GM23248 (cell line): ENCODE data around the gene TKT. TPM values are rescaled to one million over a fixed set of nuclear protein-coding genes. Genes with fewer than 3 reads are reported as not detected.

Source experiments
- DNase-seq: peaks from one replicate; pipeline ENCODE4 v3.0.0-alpha.2; 2015
- H2AFZ ChIP-seq: fragments of 200-600 bp; sonication (generic); 2 replicates; pipeline ENCODE4 v1.6.1; 2016; ENCODE audit warnings: antibody characterized with exemption
- H3F3A ChIP-seq: fragments of 200-600 bp; sonication (generic); 2 replicates; pipeline ENCODE4 v1.6.1; 2016; ENCODE audit warnings: mild to moderate bottlenecking, antibody characterized with exemption, mixed run types; ENCODE audit not compliant: insufficient read depth
- H3K27ac ChIP-seq: fragments of 200-600 bp; sonication (generic); 2 replicates; pipeline ENCODE4 v1.5.1; 2016; ENCODE audit warnings: mild to moderate bottlenecking
- H3K27me3 ChIP-seq: fragments of 200-600 bp; sonication (generic); replicated peaks from 2 replicates; pipeline ENCODE4 v1.6.1; 2016; ENCODE audit warnings: mild to moderate bottlenecking; ENCODE audit not compliant: insufficient read depth
- H3K36me3 ChIP-seq: fragments of 200-600 bp; sonication (generic); 2 replicates; pipeline ENCODE4 v1.6.1; 2016; ENCODE audit warnings: low read depth, mild to moderate bottlenecking
- H3K4me1 ChIP-seq: fragments of 200-600 bp; sonication (generic); 2 replicates; pipeline ENCODE4 v1.6.1; 2016; ENCODE audit warnings: mild to moderate bottlenecking; ENCODE audit not compliant: insufficient read depth
- H3K4me2 ChIP-seq: fragments of 200-600 bp; sonication (generic); one replicate; pipeline ENCODE4 v1.6.1; 2016; ENCODE audit warnings: mild to moderate bottlenecking; ENCODE audit not compliant: unreplicated experiment
- H3K4me3 ChIP-seq: fragments of 200-600 bp; sonication (generic); 2 replicates; pipeline ENCODE4 v1.5.1; 2016; ENCODE audit warnings: mild to moderate bottlenecking
- H3K79me2 ChIP-seq: fragments of 200-600 bp; sonication (generic); 2 replicates; pipeline ENCODE4 v1.6.1; 2016; ENCODE audit warnings: mild to moderate bottlenecking; ENCODE audit not compliant: insufficient read depth
- H3K9ac ChIP-seq: fragments of 200-600 bp; sonication (generic); 2 replicates; pipeline ENCODE4 v1.6.1; 2016; ENCODE audit warnings: mild to moderate bottlenecking
- H3K9me2 ChIP-seq: fragments of 200-600 bp; sonication (generic); 2 replicates; pipeline ENCODE4 v1.6.1; 2016; ENCODE audit warnings: mixed run types, mild to moderate bottlenecking, moderate library complexity; ENCODE audit not compliant: insufficient read depth
- H3K9me3 ChIP-seq: fragments of 200-600 bp; sonication (generic); one replicate; pipeline ENCODE4 v1.6.1; 2017; ENCODE audit warnings: low read depth
- H4K20me1 ChIP-seq: fragments of 200-600 bp; sonication (generic); 2 replicates; pipeline ENCODE4 v1.6.0; 2016; ENCODE audit not compliant: insufficient read depth
- EZH2 ChIP-seq: fragments of 200-600 bp; sonication (generic); IDR thresholded peaks from 2 replicates; pipeline ENCODE4 v1.6.1; 2018; ENCODE audit warnings: antibody characterized with exemption, mild to moderate bottlenecking; ENCODE audit not compliant: insufficient read depth, poor library complexity, severe bottlenecking
- EZH2phosphoT487 ChIP-seq: fragments of 200-600 bp; sonication (generic); IDR thresholded peaks from 2 replicates; pipeline ENCODE4 v1.6.1; 2018; ENCODE audit warnings: antibody characterized with exemption, moderate library complexity, mild to moderate bottlenecking, low read depth; ENCODE audit not compliant: insufficient read depth
- WGBS, 2 experiments: methylation state at CpG; one replicate each; pipeline ENCODE4 v1.1.6; 2015 to 2017; ENCODE audit warnings: low lambda C conversion rate in 2 of 2, low coverage in 1 of 2; ENCODE audit errors: missing lambda C conversion rate in 2 of 2; 5-methylcytosine and 5-hydroxymethylcytosine counted together
- in situ Hi-C: fragments of 300-500 bp; cut with MboI; formaldehyde crosslinking; loops from 2 replicates; pipeline ENCODE4 v1.15.0; 2020
- polyA plus RNA-seq: library from polyadenylated mRNA; unstranded; fragments of >200 nt; fragmentation: Nextera tagmentation; extraction: Ambion mirVana; gene quantifications from 2 replicates; pipeline ENCODE4 v1.2.1, GENCODE V29; 2016
- total RNA-seq: library from RNA; depleted of rRNA; stranded (reverse); fragments of >200 nt; shearing (Covaris generic); gene quantifications from 2 replicates; pipeline ENCODE4 v1.2.3, GENCODE V29; 2014

TKT gene
- total and polyA plus RNA-seq, 2 experiments from 2014 or later: 129 to 256 TPM

- no peak for DNase-seq
- peaks cover 30% of the 10 kb centered on the region for H3F3A ChIP-seq
- no peaks in the 10 kb centered on the region for H3K9me2 ChIP-seq
- 81 to 90% methylated on average over 6 of the region's 6 CpGs for WGBS, 2 experiments
- H2AFZ ChIP-seq: no peak overlapping the region
- no peaks in the 10 kb centered on the region for H3K27me3 ChIP-seq
- no peaks in the 10 kb centered on the region for H3K4me1 ChIP-seq
- no peak overlapping the region for H3K27ac ChIP-seq
- no peak overlapping the region for H3K4me3 ChIP-seq
- no peaks in the 10 kb centered on the region for H4K20me1 ChIP-seq
- in situ Hi-C loops: no loop called here
- TF ChIP-seq EZH2 (no peak), EZH2phosphoT487 (no peak)
- no peaks in the 10 kb centered on the region for H3K9me3 ChIP-seq
- no peaks in the 10 kb centered on the region for H3K79me2 ChIP-seq
- H3K36me3 ChIP-seq: peaks cover 51% of the 10 kb centered on the region
- H3K4me2 ChIP-seq: no peak overlapping the region
- H3K9ac ChIP-seq: no peak overlapping the region
Observed at GRCh38 chr3:53225181-53225580, 30.6 kb downstream of the TKT start.

DNA sequence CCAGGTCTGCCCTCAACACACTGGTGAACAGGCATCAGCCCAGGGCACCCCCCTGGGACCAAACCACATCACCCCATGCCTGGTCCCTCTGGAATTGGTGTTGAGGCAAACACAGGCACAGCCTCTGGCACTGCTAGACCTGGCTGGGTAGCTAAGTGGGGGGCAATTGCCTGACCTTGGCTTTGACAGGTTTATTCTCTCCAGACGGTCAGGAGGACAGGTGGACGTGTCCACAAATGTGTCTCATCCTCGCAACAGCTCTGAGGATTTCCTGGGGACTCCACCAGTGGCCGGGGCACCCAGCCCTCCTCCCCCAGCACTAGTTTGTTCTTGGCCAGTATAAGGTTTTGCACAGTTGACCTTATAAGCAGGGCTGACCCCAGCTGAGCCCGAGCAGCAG is 31.3 kb downstream of the TKT start:
- no peaks in the 10 kb centered on the region for H4K20me1 ChIP-seq
- DNase-seq: no peak
- no peak overlapping the region for H3K27ac ChIP-seq
- no peak for TF ChIP-seq EZH2phosphoT487
- no peak for TF ChIP-seq EZH2
- no peak overlapping the region for H3K9ac ChIP-seq
- no peak overlapping the region for H2AFZ ChIP-seq
- no peaks in the 10 kb centered on the region for H3K4me1 ChIP-seq
- in situ Hi-C loops: no loop called here
- H3F3A ChIP-seq: peaks cover 33% of the 10 kb centered on the region
- no peaks in the 10 kb centered on the region for H3K79me2 ChIP-seq
- H3K27me3 ChIP-seq: no peaks in the 10 kb centered on the region
- no peaks in the 10 kb centered on the region for H3K9me3 ChIP-seq
- no peaks in the 10 kb centered on the region for H3K9me2 ChIP-seq
- 77 to 86% methylated on average over 5 of the region's 5 CpGs for WGBS, 2 experiments
- no peak overlapping the region for H3K4me3 ChIP-seq
- H3K36me3 ChIP-seq: peaks cover 47% of the 10 kb centered on the region
- H3K4me2 ChIP-seq: no peak overlapping the region

GRCh38 chr3:53224026-53224425 is 31.8 kb downstream of the TKT start:
- no peaks in the 10 kb centered on the region for H3K9me3 ChIP-seq
- in situ Hi-C loops: no loop called here
- H3K9ac ChIP-seq: no peak overlapping the region
- DNase-seq: no peak
- H3K4me1 ChIP-seq: no peaks in the 10 kb centered on the region
- no peaks in the 10 kb centered on the region for H3K27me3 ChIP-seq
- H3K4me2 ChIP-seq: no peak overlapping the region
- 85 to 96% methylated on average over 5 of the region's 5 CpGs for WGBS, 2 experiments
- no peaks in the 10 kb centered on the region for H3K9me2 ChIP-seq
- H3K79me2 ChIP-seq: no peaks in the 10 kb centered on the region
- H3K36me3 ChIP-seq: peaks cover 44% of the 10 kb centered on the region
- TF ChIP-seq EZH2phosphoT487: no peak
- TF ChIP-seq EZH2: no peak
- peaks cover 33% of the 10 kb centered on the region for H3F3A ChIP-seq
- no peak overlapping the region for H3K4me3 ChIP-seq
- no peak overlapping the region for H2AFZ ChIP-seq
- H4K20me1 ChIP-seq: no peaks in the 10 kb centered on the region
- H3K27ac ChIP-seq: no peak overlapping the region

- no peak overlapping the region for H3K4me3 ChIP-seq
- no peaks in the 10 kb centered on the region for H4K20me1 ChIP-seq
- H2AFZ ChIP-seq: no peak overlapping the region
- TF ChIP-seq EZH2phosphoT487: no peak
- TF ChIP-seq EZH2: no peak
- peaks cover 39% of the 10 kb centered on the region for H3K36me3 ChIP-seq
- no peaks in the 10 kb centered on the region for H3K4me1 ChIP-seq
- H3F3A ChIP-seq: peaks cover 33% of the 10 kb centered on the region
- DNase-seq: no peak
- H3K9ac ChIP-seq: no peak overlapping the region
- no peaks in the 10 kb centered on the region for H3K79me2 ChIP-seq
- H3K27me3 ChIP-seq: no peaks in the 10 kb centered on the region
- no peak overlapping the region for H3K27ac ChIP-seq
- in situ Hi-C loops: no loop called here
- no peaks in the 10 kb centered on the region for H3K9me3 ChIP-seq
- WGBS, 2 experiments: 95 to 97% methylated on average over 9 of the region's 9 CpGs
- no peak overlapping the region for H3K4me2 ChIP-seq
- no peaks in the 10 kb centered on the region for H3K9me2 ChIP-seq
Observed at GRCh38 chr3:53223541-53223966, 32.3 kb downstream of the TKT start.

DNA sequence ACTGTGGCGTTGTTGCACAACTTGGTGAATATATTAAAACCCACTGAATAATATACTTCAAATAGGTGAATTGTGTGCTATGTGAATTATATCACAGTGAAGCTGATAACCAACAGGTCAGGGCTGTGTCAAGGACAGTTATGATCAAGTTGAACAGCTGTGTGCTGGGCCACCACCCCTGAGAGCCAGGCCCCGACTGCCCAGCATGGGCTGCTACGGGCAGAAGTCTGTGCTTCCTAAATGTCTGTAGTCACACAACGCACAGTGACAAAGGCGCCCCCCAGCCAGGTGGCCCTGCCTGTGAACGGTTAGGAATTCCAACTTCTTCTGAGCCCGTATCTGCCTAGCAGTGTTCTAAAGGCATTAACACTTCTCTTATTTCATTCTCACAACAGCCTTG is 32.8 kb downstream of the TKT start:
- in situ Hi-C loops: no loop called here
- H3K36me3 ChIP-seq: peaks cover 34% of the 10 kb centered on the region
- TF ChIP-seq EZH2 (no peak), EZH2phosphoT487 (no peak)
- no peaks in the 10 kb centered on the region for H3K4me1 ChIP-seq
- WGBS, 2 experiments: 50 to 57% methylated on average over 7 of the region's 7 CpGs
- H3K27me3 ChIP-seq: no peaks in the 10 kb centered on the region
- no peak overlapping the region for H2AFZ ChIP-seq
- H3K4me3 ChIP-seq: no peak overlapping the region
- no peak for DNase-seq
- H4K20me1 ChIP-seq: no peaks in the 10 kb centered on the region
- no peaks in the 10 kb centered on the region for H3K79me2 ChIP-seq
- H3K9me2 ChIP-seq: no peaks in the 10 kb centered on the region
- no peak overlapping the region for H3K27ac ChIP-seq
- H3K9ac ChIP-seq: no peak overlapping the region
- no peak overlapping the region for H3K4me2 ChIP-seq
- H3K9me3 ChIP-seq: no peaks in the 10 kb centered on the region
- peaks cover 29% of the 10 kb centered on the region for H3F3A ChIP-seq
